ENCODE data around the gene CDH13.

DNA sequence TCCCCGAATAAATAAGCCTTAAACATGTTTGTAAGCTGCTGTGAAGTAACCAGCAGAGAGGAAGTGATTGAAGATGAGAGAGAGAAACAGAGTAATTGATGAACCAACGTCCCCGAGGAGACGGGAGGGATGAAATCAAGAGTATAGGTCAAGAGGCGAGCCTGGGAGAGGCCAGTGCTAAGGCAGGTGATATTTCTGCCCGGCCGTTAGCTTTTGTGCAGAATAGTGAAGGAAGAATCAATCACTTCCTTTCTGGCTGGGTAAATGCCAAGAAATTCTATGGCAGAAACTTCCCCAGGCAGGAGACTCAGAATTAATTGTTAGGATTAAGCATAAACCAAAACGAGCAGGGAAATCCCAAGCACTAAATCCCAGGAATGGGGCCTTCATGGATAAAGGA is 273.8 kb downstream of the CDH13 start:
- TF ChIP-seq, protein P1, sequence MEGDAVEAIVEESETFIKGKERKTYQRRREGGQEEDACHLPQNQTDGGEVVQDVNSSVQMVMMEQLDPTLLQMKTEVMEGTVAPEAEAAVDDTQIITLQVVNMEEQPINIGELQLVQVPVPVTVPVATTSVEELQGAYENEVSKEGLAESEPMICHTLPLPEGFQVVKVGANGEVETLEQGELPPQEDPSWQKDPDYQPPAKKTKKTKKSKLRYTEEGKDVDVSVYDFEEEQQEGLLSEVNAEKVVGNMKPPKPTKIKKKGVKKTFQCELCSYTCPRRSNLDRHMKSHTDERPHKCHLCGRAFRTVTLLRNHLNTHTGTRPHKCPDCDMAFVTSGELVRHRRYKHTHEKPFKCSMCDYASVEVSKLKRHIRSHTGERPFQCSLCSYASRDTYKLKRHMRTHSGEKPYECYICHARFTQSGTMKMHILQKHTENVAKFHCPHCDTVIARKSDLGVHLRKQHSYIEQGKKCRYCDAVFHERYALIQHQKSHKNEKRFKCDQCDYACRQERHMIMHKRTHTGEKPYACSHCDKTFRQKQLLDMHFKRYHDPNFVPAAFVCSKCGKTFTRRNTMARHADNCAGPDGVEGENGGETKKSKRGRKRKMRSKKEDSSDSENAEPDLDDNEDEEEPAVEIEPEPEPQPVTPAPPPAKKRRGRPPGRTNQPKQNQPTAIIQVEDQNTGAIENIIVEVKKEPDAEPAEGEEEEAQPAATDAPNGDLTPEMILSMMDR (IDR thresholded peaks at IDR 0.05; ENCODE audit: control extremely low read depth in 1 of 3, insufficient read depth in 1 of 3, low read depth in 1 of 3, low read length in 3 of 3): no peak
- TF ChIP-seq POLR2A (IDR thresholded peaks at IDR 0.05; ENCODE audit: control extremely low read depth in 1 of 2, low read depth in 2 of 2, low read length in 2 of 2): no peak
- TF ChIP-seq RBBP5 (IDR thresholded peaks at IDR 0.05; ENCODE audit: borderline replicate concordance, low read depth, low read length): no peak
- TF ChIP-seq, protein P2, sequence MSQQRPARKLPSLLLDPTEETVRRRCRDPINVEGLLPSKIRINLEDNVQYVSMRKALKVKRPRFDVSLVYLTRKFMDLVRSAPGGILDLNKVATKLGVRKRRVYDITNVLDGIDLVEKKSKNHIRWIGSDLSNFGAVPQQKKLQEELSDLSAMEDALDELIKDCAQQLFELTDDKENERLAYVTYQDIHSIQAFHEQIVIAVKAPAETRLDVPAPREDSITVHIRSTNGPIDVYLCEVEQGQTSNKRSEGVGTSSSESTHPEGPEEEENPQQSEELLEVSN (IDR thresholded peaks at IDR 0.05): no peak
- no peak for TF ChIP-seq GTF2F1 (IDR thresholded peaks at IDR 0.05; ENCODE audit: borderline replicate concordance, low read depth, low read length)
- TF ChIP-seq SIX5 (IDR thresholded peaks at IDR 0.05; ENCODE audit: low read depth, low read length): no peak
- TF ChIP-seq, protein P3, sequence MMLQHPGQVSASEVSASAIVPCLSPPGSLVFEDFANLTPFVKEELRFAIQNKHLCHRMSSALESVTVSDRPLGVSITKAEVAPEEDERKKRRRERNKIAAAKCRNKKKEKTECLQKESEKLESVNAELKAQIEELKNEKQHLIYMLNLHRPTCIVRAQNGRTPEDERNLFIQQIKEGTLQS (IDR thresholded peaks at IDR 0.05; ENCODE audit: insufficient read depth, low read depth, low read length): no peak
- TF ChIP-seq PHF8 (conservative IDR thresholded peaks at IDR 0.05; ENCODE audit: low read depth, low read length): no peak
- TF ChIP-seq, protein P4, sequence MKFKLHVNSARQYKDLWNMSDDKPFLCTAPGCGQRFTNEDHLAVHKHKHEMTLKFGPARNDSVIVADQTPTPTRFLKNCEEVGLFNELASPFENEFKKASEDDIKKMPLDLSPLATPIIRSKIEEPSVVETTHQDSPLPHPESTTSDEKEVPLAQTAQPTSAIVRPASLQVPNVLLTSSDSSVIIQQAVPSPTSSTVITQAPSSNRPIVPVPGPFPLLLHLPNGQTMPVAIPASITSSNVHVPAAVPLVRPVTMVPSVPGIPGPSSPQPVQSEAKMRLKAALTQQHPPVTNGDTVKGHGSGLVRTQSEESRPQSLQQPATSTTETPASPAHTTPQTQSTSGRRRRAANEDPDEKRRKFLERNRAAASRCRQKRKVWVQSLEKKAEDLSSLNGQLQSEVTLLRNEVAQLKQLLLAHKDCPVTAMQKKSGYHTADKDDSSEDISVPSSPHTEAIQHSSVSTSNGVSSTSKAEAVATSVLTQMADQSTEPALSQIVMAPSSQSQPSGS (IDR thresholded peaks at IDR 0.05; ENCODE audit: low read length): no peak
- TF ChIP-seq SP2 (IDR thresholded peaks at IDR 0.05; ENCODE audit: low read length): no peak
- no peak for TF ChIP-seq JUN (IDR thresholded peaks at IDR 0.05; ENCODE audit: low read depth, low read length)
- no peak for TF ChIP-seq CEBPB (IDR thresholded peaks at IDR 0.05; ENCODE audit: low read depth, low read length)
- TF ChIP-seq, protein P5, sequence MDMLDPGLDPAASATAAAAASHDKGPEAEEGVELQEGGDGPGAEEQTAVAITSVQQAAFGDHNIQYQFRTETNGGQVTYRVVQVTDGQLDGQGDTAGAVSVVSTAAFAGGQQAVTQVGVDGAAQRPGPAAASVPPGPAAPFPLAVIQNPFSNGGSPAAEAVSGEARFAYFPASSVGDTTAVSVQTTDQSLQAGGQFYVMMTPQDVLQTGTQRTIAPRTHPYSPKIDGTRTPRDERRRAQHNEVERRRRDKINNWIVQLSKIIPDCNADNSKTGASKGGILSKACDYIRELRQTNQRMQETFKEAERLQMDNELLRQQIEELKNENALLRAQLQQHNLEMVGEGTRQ (IDR thresholded peaks at IDR 0.05; ENCODE audit: low read length): no peak
- TF ChIP-seq POU5F1 (IDR thresholded peaks at IDR 0.05; ENCODE audit: low read depth, low read length): no peak
